Activated gamma-delta T cell treated with anti-CD3 and anti-CD28 coated beads, Interleukin-2, amount 50 U/mL, for 16 hours (primary cell): ENCODE data around the gene FTL.

Experiments
- DNase-seq: peaks from one replicate; pipeline ENCODE4 v3.0.0-alpha.2; 2020; ENCODE audit warnings: low read depth

The FTL gene

DNA sequence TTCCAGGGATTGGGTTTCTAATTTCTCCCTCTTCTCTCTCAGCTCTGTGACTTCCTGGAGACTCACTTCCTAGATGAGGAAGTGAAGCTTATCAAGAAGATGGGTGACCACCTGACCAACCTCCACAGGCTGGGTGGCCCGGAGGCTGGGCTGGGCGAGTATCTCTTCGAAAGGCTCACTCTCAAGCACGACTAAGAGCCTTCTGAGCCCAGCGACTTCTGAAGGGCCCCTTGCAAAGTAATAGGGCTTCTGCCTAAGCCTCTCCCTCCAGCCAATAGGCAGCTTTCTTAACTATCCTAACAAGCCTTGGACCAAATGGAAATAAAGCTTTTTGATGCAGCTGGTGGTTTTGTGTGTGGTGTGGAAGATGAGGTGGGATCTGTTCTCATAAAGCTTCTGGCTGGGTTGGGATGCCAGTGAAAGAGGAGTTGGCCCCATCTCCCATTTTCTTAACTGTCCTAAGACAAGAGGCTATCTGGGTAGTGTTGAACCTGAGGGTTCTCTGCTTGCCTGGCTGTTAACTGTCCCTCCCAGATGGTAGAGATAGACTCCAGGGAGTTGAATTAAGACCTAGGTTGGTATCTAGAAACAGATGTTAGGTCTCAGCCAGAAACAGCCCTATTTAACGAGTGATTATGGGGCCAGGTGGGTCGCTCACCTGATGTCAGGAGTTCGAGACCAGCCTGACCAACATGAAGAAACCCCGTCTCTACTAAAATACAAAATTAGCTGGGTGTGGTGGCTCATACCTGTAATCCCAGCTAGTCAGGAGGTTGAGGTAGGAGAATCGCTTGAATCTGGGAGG lies 1.6 kb downstream of the FTL start:
- DNase-seq = no peak

- DNase-seq = no peak
Observed at GRCh38 chr19:48967346-48968178, 2.5 kb downstream of the FTL start.

- no peak for DNase-seq
Observed at GRCh38 chr19:48968179-48968661, 3.1 kb downstream of the FTL start.

- no peak for DNase-seq
Observed at GRCh38 chr19:48968813-48969218, 3.7 kb downstream of the FTL start.

DNA sequence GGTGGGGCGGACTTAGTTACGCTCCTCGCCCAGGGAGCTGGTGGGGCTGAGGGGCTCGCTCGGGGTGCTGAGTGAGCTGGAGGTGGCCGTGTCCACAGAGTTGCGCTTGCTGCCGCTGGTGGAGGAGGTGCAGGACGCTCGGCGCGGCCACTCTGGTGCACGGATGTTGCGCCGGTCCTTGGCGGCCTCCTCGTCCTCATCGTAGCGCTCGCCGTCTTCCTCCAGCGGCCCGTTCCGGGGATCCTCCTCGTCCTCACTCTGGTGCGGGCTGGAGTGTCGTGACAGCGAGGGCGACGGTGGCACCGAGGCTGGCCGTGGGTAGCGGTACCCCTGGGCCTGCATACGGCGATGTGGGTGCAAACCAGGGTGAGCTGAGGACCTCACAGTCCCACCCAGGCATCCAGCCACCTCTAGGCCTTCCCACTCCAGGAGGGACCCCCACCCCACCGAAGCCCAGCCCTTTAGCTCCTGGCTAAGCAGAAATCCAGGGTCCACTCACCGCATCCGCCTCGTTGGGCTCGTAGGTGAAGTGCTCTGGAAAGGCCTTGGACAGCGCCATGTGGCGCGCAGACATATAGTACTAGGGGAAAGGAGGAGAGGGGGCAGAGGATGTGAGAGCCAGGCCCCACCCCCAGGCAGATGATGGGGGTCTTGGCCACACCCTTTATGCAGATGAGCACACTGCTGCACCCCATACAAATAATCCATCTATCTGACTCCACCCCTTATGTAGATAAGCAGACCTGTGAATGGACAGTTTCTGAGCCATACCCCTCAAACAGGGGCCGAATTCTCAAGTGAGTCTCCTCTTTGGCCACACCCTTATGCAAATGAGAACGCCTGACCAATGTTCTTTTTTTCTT lies 4.4 kb downstream of the FTL start:
- DNase-seq = no peak

GRCh38 chr19:48970139-48970766 lies 5.1 kb downstream of the FTL start:
- no peak for DNase-seq

GRCh38 chr19:48970923-48971395 lies 5.8 kb downstream of the FTL start:
- peak; percentile 77 for DNase-seq

- no peak for DNase-seq
Observed at GRCh38 chr19:48975947-48976847, 11.1 kb downstream of the FTL start.

DNA sequence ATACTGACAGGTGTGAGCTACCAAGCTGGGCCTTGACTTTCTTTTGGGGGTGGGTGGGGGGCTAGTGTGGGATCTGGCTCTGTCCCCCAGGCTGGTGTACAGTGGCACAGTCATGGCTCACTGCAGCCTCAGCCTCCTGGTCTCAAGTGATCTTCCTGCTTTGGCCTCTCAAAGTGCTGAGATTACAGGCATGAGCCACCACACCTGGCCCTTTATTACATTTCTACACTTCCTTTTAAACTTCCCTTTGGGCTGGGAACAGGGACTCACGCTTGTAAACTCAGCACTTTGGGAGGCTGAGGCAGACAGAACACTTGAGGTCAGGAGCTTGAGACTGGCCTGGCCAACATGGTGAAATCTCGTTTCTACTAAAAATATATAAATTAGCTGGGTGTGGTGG lies 12.0 kb downstream of the FTL start:
- no peak for DNase-seq

DNA sequence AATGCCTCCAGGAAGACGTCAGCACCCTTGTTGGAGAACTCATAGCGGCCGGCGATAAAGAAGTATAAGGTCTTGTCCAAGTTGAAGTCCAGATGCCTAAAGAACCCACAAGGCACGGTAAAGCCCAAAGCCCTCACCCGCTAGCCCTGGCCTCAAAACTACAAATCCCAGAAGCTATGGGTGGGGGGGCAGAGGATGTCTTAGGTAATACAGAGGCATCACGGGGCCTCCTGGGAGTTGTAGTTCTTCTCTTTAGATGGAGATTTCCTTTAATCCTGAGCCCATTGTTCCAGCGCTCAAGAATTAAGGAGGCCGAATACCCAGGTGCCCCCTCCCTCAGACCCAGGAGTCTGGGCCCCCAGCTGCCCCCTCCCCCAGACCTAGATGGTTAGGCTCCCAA lies 17.2 kb downstream of the FTL start:
- no peak for DNase-seq

- DNase-seq = no peak
Observed at GRCh38 chr19:48985711-48986110, 20.6 kb downstream of the FTL start.

DNA sequence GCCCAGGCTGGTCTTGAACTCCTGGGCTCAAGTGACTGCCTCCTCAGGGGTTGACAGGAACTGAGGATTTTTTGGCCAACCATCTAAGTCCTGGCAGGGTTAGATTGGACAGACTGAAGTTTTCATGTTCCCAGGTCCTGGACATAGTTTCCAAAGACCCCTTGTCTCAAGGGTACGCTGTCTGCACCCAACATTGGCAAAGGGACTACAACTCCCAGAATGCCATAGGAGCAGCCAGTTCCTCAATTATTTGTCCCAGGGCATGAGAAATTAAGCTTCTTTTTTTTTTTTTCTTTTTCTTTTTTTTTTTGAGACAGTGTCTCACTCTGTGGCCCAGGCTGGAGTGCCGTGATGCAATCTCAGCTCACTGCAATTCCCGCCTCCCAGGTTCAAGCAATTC lies 21.1 kb downstream of the FTL start:
- DNase-seq = no peak

DNA sequence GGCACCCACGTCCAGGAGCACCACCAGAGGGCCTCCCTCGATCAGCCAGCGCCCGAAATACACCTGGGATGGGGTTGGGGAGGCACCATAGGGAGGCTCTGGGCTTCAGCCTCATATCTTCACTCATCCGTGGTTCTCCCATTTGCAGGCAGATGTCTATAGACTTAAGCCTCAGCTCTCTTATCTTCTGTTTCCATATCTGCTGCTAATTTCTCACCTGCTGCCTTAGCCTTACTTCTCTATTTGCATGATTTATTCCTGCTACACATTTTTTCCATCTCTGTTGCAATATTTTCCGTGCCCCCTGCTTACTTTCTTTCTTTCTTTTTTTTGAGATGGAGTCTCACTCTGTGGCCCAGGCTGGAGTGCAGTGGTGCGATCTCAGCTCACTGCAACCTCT lies 22.2 kb downstream of the FTL start:
- no peak for DNase-seq

DNA sequence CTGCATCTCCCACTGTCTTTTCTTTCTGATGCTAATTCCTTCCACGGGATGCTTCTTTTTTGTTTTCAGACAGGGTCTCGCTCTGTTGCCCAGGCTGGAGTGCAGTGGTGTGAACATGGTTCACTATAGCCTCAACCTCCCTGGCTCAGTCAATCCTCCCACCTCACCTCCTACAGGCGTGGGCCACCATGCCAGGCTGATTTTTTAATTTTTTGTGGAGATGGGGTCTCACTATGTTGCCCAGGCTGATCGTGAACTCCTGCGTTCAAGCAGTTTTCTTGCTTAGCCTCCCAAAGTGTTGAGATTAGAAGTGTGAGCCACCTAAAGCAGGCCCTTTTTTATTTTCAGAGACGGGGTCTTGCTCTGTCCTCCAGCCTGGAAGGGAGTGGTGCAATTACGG lies 23.2 kb downstream of the FTL start:
- no peak for DNase-seq

DNA sequence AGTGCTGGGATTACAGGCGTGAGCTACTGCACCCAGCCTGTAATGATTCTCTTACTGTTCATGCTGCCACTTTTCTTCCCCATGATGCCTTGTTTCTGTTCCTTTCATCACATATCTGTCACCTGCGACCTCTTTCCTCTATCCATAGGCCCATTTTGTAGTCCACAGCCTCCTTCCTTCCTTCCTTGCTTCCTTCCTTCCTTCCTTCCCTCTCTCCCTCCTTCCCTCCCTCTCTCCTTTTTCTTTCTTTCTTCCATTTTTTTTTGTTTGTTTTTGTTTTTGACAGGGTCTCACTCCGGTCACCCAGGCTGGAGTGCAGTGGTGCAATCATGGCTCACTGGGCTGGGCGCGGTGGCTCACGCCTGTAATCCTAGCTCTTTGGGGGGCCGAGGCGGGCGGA lies 23.8 kb downstream of the FTL start:
- no peak for DNase-seq

- no peak for DNase-seq
Observed at GRCh38 chr19:48989701-48990291, 24.7 kb downstream of the FTL start.

DNA sequence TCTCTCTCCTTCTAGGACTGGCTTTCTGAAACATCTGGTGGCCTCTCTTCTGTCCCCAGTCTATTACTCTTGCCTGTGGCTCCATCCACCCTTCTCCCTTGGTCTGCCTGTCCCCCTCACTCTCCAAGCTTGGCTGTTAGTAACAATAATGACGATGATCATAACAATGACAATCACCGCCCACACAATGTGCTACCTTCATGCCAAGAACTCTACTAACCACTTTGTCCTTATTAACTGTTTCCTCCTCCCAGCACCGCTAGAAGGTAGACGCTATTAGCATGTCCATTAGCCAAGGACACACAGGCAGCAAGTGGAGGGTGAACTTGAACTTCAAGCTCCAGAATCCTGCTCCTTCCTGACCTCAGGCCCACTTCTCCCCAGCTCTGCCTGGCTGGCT lies 25.3 kb downstream of the FTL start:
- DNase-seq = no peak

DNA sequence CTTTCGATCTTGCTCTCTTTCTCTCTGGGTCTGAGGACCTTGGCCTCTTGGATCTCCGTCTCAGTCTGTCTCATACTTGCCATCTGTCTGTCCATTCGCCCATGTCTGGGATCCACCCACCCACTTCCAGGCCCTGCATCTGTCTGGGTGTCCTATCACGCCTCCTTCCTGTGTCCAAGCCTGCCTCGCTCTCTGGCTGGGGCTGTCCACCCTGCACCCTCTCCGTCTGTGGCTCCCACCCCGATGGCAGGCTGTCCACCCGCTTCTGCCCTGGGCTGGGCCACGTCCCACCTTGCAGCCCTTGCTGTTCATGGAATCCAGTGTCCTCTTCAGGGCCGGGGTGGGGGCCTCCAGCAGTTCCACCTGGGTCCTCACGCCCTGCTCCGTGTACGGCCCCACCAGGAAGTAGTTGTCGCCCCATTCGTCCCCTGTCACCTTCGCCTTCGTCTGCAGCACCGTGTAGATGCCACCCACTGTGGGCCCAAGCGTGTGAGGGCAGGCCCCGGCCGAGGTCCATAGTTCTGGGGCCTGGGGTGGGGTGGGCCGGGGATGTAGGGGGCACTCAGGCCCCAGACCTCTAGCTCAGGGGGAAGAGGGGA lies 26.0 kb downstream of the FTL start:
- DNase-seq = no peak

DNA sequence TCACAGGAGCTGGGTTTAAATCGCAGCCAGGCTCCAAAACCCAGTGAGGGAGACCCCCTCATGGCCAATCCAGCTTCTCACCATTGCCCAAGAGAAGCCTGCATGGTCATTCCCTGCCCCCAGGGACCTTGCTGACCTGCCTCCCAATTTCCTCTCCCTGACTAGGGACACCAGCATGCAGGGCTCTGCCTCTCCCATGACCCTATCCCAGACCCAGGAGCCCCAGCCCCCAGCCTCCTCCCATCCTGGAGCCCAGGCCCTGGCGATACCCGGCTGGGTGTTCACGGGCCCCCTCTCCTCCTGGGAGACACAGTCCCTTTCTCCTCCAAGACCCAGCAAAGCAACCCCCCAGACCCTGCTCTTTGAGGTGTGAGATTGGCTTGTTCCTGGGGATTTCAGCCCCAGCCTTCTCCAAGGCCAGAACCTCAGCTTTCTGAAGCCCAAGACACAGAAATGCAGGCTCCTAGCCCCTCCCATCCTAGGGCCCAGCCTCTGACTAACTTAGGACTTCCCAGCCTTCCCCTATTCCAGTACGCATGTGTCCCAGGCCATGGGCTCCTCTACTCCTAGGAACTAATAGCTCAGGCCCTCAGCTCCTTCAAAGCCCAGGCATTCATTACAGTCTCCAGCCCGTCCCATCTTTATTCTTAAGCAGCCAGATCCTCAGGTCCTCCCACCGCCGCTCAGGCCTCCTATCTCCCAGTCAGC lies 26.9 kb downstream of the FTL start:
- no peak for DNase-seq
